HT-29 (cell line): ENCODE data around the gene DSE. TPM values are rescaled to one million over a fixed set of nuclear protein-coding genes. Genes with fewer than 3 reads are reported as not detected.
"Not testable (repeated sequence)": the region's sequence is repeated elsewhere in the genome, so short reads cannot be mapped to it uniquely, and the experiment has no call there.

Experiments used
- DNase-seq: peaks from one replicate; pipeline ENCODE4 v3.0.0-alpha.2; 2015; ENCODE audit warnings: low spot score
- total RNA-seq: library from RNA; depleted of rRNA; stranded (reverse); fragments of >200 nt; shearing (Covaris generic); gene quantifications from 2 replicates; pipeline ENCODE4 v1.2.3, GENCODE V29; 2014; rRNA removed

DSE gene
- 1.9 and 5.3 TPM in 2 replicates for total RNA-seq

GRCh38 chr6:116370760-116371119, at the start of gene DSE:
TSS of gene DSE (plus strand) at chr6:116370947. CDS start at chr6:116399251, 28,304 bp downstream.
- no peak for DNase-seq

GRCh38 chr6:116321933-116322332, 48.8 kb upstream of the DSE start:
- DNase-seq, result not testable (repeated sequence)

- DNase-seq, result no peak
These were observed 46.9 kb upstream of the DSE start for GRCh38 chr6:116323863-116324262.

- DNase-seq, result not testable (repeated sequence)
These were observed 45.1 kb upstream of the DSE start for GRCh38 chr6:116325634-116326132.

GRCh38 chr6:116326181-116326671, 44.5 kb upstream of the DSE start:
- no peak for DNase-seq

- no peak for DNase-seq
These were observed 43.8 kb upstream of the DSE start for GRCh38 chr6:116326996-116327395.

GRCh38 chr6:116327803-116328527, 42.8 kb upstream of the DSE start:
- no peak for DNase-seq

- no peak for DNase-seq
These were observed 42.2 kb upstream of the DSE start for GRCh38 chr6:116328528-116328903.

GRCh38 chr6:116329156-116329555, 41.6 kb upstream of the DSE start:
- DNase-seq, result no peak

- DNase-seq, result no peak
These were observed 40.2 kb upstream of the DSE start for GRCh38 chr6:116330511-116330910.

- no peak for DNase-seq
These were observed 38.7 kb upstream of the DSE start for GRCh38 chr6:116332096-116332495.

GRCh38 chr6:116334638-116335409, 35.9 kb upstream of the DSE start:
- DNase-seq, result not testable (repeated sequence)

GRCh38 chr6:116335612-116336215, 35.0 kb upstream of the DSE start:
- DNase-seq, result no peak

GRCh38 chr6:116338943-116339342, 31.8 kb upstream of the DSE start:
- DNase-seq, result no peak

- not testable (repeated sequence) for DNase-seq
These were observed 30.1 kb upstream of the DSE start for GRCh38 chr6:116340625-116341024.

GRCh38 chr6:116349216-116349615, 21.5 kb upstream of the DSE start:
- DNase-seq, result no peak

- DNase-seq, result no peak
These were observed 19.6 kb upstream of the DSE start for GRCh38 chr6:116351101-116351500.

GRCh38 chr6:116352515-116353471, 18.0 kb upstream of the DSE start:
- no peak for DNase-seq

GRCh38 chr6:116354236-116354635, 16.5 kb upstream of the DSE start:
- DNase-seq, result no peak

- DNase-seq, result no peak
These were observed 15.0 kb upstream of the DSE start for GRCh38 chr6:116355796-116356195.

- no peak for DNase-seq
These were observed 11.6 kb upstream of the DSE start for GRCh38 chr6:116359131-116359530.
